ENCODE measurements around the gene MASTL. TPM values are rescaled to one million over a fixed set of nuclear protein-coding genes. Genes with fewer than 3 reads are reported as not detected.

Gene MASTL
- total RNA-seq, 2 donors from 2014 or later = 8.5 to 14.3 TPM

DNA sequence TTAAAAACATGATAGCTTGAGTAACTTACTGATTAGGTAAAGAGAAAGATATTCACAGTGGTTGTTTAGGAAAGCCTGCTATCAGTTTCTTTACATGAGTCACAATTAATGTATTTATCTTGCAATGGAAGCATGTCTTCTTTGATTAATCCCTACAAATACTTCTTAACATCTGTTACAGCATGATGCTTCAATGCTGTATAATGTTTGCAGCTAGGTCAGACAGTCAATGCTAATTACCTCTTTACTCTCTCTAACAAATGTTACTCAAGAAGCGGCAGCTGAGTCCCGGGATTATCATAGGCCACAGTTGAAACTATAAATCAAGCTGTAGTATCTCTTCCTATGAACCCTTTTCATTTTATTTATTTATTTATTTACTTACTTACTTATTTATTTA, 52.2 kb downstream of the MASTL start:
- intact Hi-C loops (cut with DNase I) = no loop called here
- no peak for TF ChIP-seq POLR2AphosphoS5 (IDR thresholded peaks at IDR 0.05)
- TF ChIP-seq, protein P1, sequence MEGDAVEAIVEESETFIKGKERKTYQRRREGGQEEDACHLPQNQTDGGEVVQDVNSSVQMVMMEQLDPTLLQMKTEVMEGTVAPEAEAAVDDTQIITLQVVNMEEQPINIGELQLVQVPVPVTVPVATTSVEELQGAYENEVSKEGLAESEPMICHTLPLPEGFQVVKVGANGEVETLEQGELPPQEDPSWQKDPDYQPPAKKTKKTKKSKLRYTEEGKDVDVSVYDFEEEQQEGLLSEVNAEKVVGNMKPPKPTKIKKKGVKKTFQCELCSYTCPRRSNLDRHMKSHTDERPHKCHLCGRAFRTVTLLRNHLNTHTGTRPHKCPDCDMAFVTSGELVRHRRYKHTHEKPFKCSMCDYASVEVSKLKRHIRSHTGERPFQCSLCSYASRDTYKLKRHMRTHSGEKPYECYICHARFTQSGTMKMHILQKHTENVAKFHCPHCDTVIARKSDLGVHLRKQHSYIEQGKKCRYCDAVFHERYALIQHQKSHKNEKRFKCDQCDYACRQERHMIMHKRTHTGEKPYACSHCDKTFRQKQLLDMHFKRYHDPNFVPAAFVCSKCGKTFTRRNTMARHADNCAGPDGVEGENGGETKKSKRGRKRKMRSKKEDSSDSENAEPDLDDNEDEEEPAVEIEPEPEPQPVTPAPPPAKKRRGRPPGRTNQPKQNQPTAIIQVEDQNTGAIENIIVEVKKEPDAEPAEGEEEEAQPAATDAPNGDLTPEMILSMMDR (IDR thresholded peaks at IDR 0.05) = no peak
- TF ChIP-seq POLR2A (IDR thresholded peaks at IDR 0.05) = no peak
- 91% methylated on average over 2 of the region's 2 CpGs for WGBS
- Histone ChIP-seq H3K27me3 (replicated peaks; ENCODE audit: insufficient read depth) (no peaks in the 10 kb centered on the region), H3K4me3 (no peak overlapping the region), H3K36me3 (no peaks in the 10 kb centered on the region), H3K27ac (no peak overlapping the region), H3K9me3 (no peaks in the 10 kb centered on the region), H3K4me1 (replicated peaks) (no peaks in the 10 kb centered on the region)
- DNase-seq (ENCODE audit: low spot score) = no peak

DNA sequence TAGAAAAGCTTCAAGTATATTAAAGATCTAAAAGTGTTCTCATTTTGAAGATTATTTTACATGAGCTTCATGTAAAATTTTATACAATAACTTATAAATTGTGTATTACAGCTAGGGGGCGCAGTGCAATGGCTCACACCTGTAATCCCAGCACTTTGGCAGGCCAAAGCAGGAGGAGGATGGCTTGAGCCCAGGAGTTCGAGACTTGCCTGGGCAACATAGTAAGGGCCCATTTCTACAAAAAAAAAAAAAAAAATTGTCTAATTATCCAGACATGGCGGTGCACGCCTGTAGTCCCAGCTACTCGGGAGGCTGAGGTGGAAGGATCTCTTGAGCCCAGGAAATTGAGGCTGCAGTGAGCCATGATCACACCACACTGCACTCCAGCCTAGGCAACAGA, 68.8 kb downstream of the MASTL start:
- Histone ChIP-seq H3K27me3 (replicated peaks; ENCODE audit: insufficient read depth) (no peaks in the 10 kb centered on the region), H3K27ac (no peak overlapping the region), H3K4me1 (replicated peaks) (no peaks in the 10 kb centered on the region), H3K9me3 (no peaks in the 10 kb centered on the region), H3K4me3 (no peak overlapping the region), H3K36me3 (no peaks in the 10 kb centered on the region)
- 76% methylated on average over 5 of the region's 5 CpGs for WGBS
- TF ChIP-seq, protein P1 (IDR thresholded peaks at IDR 0.05) = peak in 3 of 4 experiments; percentile 35 to 52 (median 48)
- no peak for TF ChIP-seq POLR2A (IDR thresholded peaks at IDR 0.05)
- DNase-seq (ENCODE audit: low spot score) = no peak
- intact Hi-C loops (cut with DNase I) = loop anchor here (5.0 kb wide), 1 partner anchor 138 kb away; no protein-coding TSS in a partner anchor

DNA sequence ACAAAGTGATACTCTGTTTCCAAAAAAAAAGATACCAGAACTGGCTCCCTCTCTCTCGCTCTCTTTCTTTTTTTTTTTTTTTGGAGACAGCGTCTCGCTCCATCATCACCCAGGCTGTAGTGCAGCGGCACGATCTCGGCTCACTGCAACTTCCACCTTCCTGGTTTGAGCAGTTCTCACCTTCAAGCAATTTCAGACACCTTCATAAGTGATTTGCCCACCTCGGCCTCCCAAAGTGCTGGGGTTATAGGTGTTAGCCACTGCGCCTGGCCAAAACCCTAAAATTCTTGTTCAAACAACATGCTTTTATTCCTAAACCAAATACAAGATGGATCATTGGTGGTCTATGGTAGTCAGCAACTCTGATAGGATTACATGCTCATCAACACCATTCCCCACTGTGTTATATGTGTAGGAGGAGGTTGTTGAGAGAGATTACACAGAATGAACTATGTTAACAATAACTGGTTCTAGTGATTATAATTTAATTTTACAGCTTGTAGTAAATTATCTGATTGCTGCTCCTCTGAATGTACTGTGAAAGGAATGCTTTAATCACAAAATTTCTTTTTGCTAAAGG, 69.9 kb downstream of the MASTL start:
- no peaks in the 10 kb centered on the region for H3K36me3 ChIP-seq
- TF ChIP-seq POLR2A (IDR thresholded peaks at IDR 0.05) (no peak), POLR2AphosphoS5 (IDR thresholded peaks at IDR 0.05) (no peak)
- TF ChIP-seq, protein P1 (IDR thresholded peaks at IDR 0.05) = no peak
- no peaks in the 10 kb centered on the region for H3K9me3 ChIP-seq
- intact Hi-C loops (cut with DNase I) = no loop called here
- WGBS = 87% methylated on average over 8 of the region's 8 CpGs
- no peak for DNase-seq (ENCODE audit: low spot score)
- no peak overlapping the region for H3K27ac ChIP-seq
- H3K4me1 ChIP-seq (replicated peaks) = no peaks in the 10 kb centered on the region
- H3K27me3 ChIP-seq (replicated peaks; ENCODE audit: insufficient read depth) = no peaks in the 10 kb centered on the region
- no peak overlapping the region for H3K4me3 ChIP-seq

DNA sequence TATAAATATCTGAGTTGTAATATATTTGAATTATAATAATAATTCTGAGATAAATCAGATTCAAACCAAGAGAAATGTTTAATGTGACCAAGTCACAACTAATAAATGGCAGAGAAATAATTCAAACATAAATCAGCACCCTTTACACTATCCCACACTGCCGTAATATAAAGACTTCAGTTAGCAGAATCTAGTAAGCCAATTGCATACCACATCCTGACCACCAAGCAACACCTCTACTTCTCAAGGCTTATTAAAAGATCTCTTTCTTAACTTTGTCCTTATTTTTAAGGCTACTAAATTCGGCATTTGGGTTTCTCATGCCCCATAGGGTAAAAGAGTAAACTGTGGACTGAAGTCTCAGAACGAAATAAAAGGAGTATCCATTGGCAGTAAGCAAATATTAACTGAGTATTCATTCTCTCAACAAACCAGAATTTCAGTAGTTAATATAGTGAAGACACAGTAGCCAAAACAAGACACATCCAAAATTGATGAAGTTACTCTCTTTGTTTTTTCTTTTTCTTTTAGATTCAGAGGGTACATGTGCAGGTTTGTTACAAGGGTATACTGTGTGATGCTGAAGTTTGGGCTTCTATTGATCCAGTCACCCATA, 70.6 kb downstream of the MASTL start:
- H3K27ac ChIP-seq = no peak overlapping the region
- H3K9me3 ChIP-seq = no peaks in the 10 kb centered on the region
- H3K27me3 ChIP-seq (replicated peaks; ENCODE audit: insufficient read depth) = no peaks in the 10 kb centered on the region
- TF ChIP-seq, protein P1 (IDR thresholded peaks at IDR 0.05) = no peak
- TF ChIP-seq POLR2A (IDR thresholded peaks at IDR 0.05) (no peak), POLR2AphosphoS5 (IDR thresholded peaks at IDR 0.05) (no peak)
- intact Hi-C loops (cut with DNase I) = no loop called here
- DNase-seq (ENCODE audit: low spot score) = no peak
- WGBS = 51% methylated on average over 3 of the region's 3 CpGs
- H3K4me3 ChIP-seq = no peak overlapping the region
- no peaks in the 10 kb centered on the region for H3K36me3 ChIP-seq
- H3K4me1 ChIP-seq (replicated peaks) = no peaks in the 10 kb centered on the region

DNA sequence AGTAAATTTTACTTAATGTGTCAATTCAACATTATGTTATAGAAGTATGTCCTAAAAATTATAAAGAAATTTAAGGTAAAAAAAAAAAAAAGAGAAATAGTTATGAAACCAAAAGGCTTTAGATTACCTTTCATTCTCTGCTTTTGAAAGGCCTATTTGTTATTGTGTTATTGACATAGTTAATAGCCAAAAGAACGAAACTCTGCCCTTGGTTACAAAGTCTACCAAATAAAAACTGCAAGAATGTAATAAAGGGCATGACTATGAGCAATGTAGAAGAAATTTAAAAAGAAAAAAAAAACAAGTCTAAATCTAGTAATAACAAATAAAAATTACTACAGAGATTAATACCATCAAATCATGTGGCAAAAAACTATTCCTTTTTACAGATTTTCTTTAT, 74.9 kb downstream of the MASTL start:
- no peak for DNase-seq (ENCODE audit: low spot score)
- intact Hi-C loops (cut with DNase I) = no loop called here
- H3K4me1 ChIP-seq (replicated peaks) = no peaks in the 10 kb centered on the region
- H3K4me3 ChIP-seq = no peak overlapping the region
- H3K36me3 ChIP-seq = no peaks in the 10 kb centered on the region
- peak; percentile 45 for TF ChIP-seq POLR2AphosphoS5 (IDR thresholded peaks at IDR 0.05)
- TF ChIP-seq, protein P1 (IDR thresholded peaks at IDR 0.05) = no peak
- no peaks in the 10 kb centered on the region for H3K9me3 ChIP-seq
- 55% methylated on average over 1 of the region's 1 CpG for WGBS
- peak overlapping the region in 1 of 2 donors; percentile 46 for H3K27ac ChIP-seq
- H3K27me3 ChIP-seq (replicated peaks; ENCODE audit: insufficient read depth) = no peaks in the 10 kb centered on the region

Measured in prostate gland (tissue), 2 donors.